C4-2B (cell line): ENCODE measurements around the gene VPS45.

Experiments used
- ZFX ChIP-seq: fragments of 450-650 bp; IDR thresholded peaks from 2 replicates; pipeline ENCODE4 v1.6.1; 2017
- TF ChIP-seq, protein P1 (sequence below): fragments of 450-650 bp; conservative IDR thresholded peaks from 2 replicates; pipeline ENCODE4 v1.5.1; 2017; ENCODE audit warnings: mild to moderate bottlenecking

DNA sequence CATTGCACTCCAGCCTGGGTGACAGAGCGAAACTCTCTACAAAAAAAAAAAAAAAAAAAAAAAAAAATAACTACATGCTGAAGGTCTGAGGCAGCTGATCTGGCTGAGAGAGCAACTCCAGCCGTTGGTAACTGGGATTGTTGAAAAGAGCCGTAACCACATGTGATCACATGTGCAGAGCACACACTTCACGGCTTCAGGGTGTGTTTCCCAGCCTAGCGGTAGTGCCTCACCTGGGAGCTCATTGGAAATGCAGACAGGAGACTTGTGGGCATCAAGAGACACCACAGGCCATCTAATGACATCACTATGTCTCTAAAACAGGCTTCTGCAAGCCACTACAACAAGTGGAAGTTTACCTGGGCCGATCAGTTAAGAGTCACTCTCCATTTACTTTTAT is 45.2 kb upstream of the VPS45 start:
- TF ChIP-seq, protein P1, sequence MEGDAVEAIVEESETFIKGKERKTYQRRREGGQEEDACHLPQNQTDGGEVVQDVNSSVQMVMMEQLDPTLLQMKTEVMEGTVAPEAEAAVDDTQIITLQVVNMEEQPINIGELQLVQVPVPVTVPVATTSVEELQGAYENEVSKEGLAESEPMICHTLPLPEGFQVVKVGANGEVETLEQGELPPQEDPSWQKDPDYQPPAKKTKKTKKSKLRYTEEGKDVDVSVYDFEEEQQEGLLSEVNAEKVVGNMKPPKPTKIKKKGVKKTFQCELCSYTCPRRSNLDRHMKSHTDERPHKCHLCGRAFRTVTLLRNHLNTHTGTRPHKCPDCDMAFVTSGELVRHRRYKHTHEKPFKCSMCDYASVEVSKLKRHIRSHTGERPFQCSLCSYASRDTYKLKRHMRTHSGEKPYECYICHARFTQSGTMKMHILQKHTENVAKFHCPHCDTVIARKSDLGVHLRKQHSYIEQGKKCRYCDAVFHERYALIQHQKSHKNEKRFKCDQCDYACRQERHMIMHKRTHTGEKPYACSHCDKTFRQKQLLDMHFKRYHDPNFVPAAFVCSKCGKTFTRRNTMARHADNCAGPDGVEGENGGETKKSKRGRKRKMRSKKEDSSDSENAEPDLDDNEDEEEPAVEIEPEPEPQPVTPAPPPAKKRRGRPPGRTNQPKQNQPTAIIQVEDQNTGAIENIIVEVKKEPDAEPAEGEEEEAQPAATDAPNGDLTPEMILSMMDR = no peak
- TF ChIP-seq ZFX = no peak
